Astrocyte (in vitro differentiated cells and primary cell): ENCODE data around the gene TMEM141. TPM values are rescaled to one million over a fixed set of nuclear protein-coding genes. Genes with fewer than 3 reads are reported as not detected.

Experiments
- DNase-seq: peaks from one replicate; pipeline ENCODE4 v3.0.0-alpha.2; 2010; ENCODE audit warnings: low read depth
- FAIRE-seq: peaks from 2 replicates; lab custom pipeline; 2011; peaks lifted over from hg19 to GRCh38; lab: Jason Lieb, UNC
- H2AFZ ChIP-seq: 2 replicates; pipeline ENCODE4 v1.6.0; 2012; ENCODE audit warnings: low read depth, low read length, inconsistent platforms
- H3K27ac ChIP-seq: 2 replicates; pipeline ENCODE4 v1.5.1; 2011; ENCODE audit warnings: low read depth, low read length, inconsistent platforms
- H3K27me3 ChIP-seq: 2 replicates; pipeline ENCODE4 v1.6.0; 2011; ENCODE audit warnings: low read length, inconsistent platforms; ENCODE audit not compliant: insufficient read depth
- H3K36me3 ChIP-seq: 2 replicates; pipeline ENCODE4 v1.5.1; 2011; ENCODE audit warnings: low read length, inconsistent platforms; ENCODE audit not compliant: insufficient read depth
- H3K4me1 ChIP-seq: 2 replicates; pipeline ENCODE4 v1.5.1; 2011; ENCODE audit warnings: low read length, inconsistent platforms; ENCODE audit not compliant: insufficient read depth
- H3K4me2 ChIP-seq: 2 replicates; pipeline ENCODE4 v1.6.0; 2012; ENCODE audit warnings: low read length, inconsistent platforms
- H3K4me3 ChIP-seq: 2 replicates; pipeline ENCODE4 v1.5.1; 2011; ENCODE audit warnings: low read depth, mild to moderate bottlenecking, low read length, inconsistent platforms; ENCODE audit not compliant: insufficient read depth
- H3K79me2 ChIP-seq: 2 replicates; pipeline ENCODE4 v1.6.0; 2012; ENCODE audit warnings: mild to moderate bottlenecking, low read length, inconsistent platforms; ENCODE audit not compliant: insufficient read depth
- H3K9ac ChIP-seq: 2 replicates; pipeline ENCODE4 v1.6.0; 2012; ENCODE audit warnings: mild to moderate bottlenecking, low read length, inconsistent platforms
- H3K9me3 ChIP-seq: 2 replicates; pipeline ENCODE4 v1.5.1; 2012; ENCODE audit warnings: low read depth, mild to moderate bottlenecking, low read length, inconsistent platforms; ENCODE audit not compliant: insufficient read depth
- H4K20me1 ChIP-seq: 2 replicates; pipeline ENCODE4 v1.6.0; 2012; ENCODE audit warnings: low read length, inconsistent platforms; ENCODE audit not compliant: insufficient read depth
- H3K27ac Mint-ChIP-seq: one replicate; pipeline ENCODE4 v1.8.0; 2021; ENCODE audit warnings: mild to moderate bottlenecking, mixed read lengths; ENCODE audit not compliant: unreplicated experiment
- H3K27me3 Mint-ChIP-seq: one replicate; pipeline ENCODE4 v1.8.0; 2021; ENCODE audit warnings: low read depth, mixed read lengths; ENCODE audit not compliant: unreplicated experiment
- H3K36me3 Mint-ChIP-seq: one replicate; pipeline ENCODE4 v1.8.0; 2021; ENCODE audit warnings: low read depth, mixed read lengths; ENCODE audit not compliant: unreplicated experiment
- H3K4me1 Mint-ChIP-seq: one replicate; pipeline ENCODE4 v1.8.0; 2021; ENCODE audit warnings: low read depth, mixed read lengths; ENCODE audit not compliant: unreplicated experiment
- H3K4me3 Mint-ChIP-seq: one replicate; pipeline ENCODE4 v1.8.0; 2021; ENCODE audit warnings: mild to moderate bottlenecking, moderate library complexity, mixed read lengths; ENCODE audit not compliant: unreplicated experiment
- H3K9me3 Mint-ChIP-seq: one replicate; pipeline ENCODE4 v1.8.0; 2021; ENCODE audit warnings: mild to moderate bottlenecking, mixed read lengths; ENCODE audit not compliant: unreplicated experiment
- EZH2 ChIP-seq: IDR thresholded peaks from 2 replicates; pipeline ENCODE4 v1.6.1; 2012; ENCODE audit warnings: mild to moderate bottlenecking, low read length, inconsistent platforms; ENCODE audit not compliant: insufficient read depth
- total RNA-seq: library from RNA; stranded (reverse); gene quantifications from 2 replicates; pipeline ENCODE4 v1.2.1, GENCODE V29; 2021
- TF ChIP-seq, protein P1 (sequence below): IDR thresholded peaks from 2 replicates; pipeline ENCODE4 v1.5.1; 2011; ENCODE audit warnings: low read depth, mild to moderate bottlenecking, inconsistent platforms, low read length, moderate library complexity; ENCODE audit not compliant: insufficient read depth

TMEM141 gene
- total RNA-seq, 1 donor from 2014 or later: 40.8 TPM

DNA sequence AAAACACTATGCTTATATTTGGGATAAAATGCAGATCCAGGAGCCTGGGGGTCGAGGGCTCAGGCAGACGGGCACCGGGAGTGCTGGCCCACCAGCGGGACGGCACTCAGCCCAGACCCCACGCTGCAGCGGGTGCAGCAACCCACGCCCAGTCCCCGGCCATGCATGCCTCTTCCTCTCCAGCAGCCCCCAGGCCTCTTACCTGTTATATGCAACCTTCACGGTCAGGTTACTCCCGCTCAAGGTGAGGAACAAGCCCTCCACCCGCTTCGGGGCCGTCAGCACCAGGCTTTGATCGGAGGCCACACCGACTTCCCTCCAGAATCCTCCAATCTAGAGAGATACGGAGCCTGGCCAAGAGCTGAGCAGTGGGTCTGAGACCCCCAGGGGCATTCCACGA is 34.3 kb upstream of the TMEM141 start:
- H3K27ac Mint-ChIP-seq: no peak overlapping the region
- H3K4me3 Mint-ChIP-seq: no peak overlapping the region
- H3K36me3 ChIP-seq: no peaks in the 10 kb centered on the region
- no peak overlapping the region for H3K4me2 ChIP-seq
- H4K20me1 ChIP-seq: no peaks in the 10 kb centered on the region
- H2AFZ ChIP-seq: no peak overlapping the region
- no peak overlapping the region for H3K27ac ChIP-seq
- H3K79me2 ChIP-seq: no peaks in the 10 kb centered on the region
- H3K4me3 ChIP-seq: no peak overlapping the region
- H3K27me3 Mint-ChIP-seq: peaks cover 5% of the 10 kb centered on the region
- DNase-seq: no peak
- no peak for TF ChIP-seq EZH2
- TF ChIP-seq, protein P1, sequence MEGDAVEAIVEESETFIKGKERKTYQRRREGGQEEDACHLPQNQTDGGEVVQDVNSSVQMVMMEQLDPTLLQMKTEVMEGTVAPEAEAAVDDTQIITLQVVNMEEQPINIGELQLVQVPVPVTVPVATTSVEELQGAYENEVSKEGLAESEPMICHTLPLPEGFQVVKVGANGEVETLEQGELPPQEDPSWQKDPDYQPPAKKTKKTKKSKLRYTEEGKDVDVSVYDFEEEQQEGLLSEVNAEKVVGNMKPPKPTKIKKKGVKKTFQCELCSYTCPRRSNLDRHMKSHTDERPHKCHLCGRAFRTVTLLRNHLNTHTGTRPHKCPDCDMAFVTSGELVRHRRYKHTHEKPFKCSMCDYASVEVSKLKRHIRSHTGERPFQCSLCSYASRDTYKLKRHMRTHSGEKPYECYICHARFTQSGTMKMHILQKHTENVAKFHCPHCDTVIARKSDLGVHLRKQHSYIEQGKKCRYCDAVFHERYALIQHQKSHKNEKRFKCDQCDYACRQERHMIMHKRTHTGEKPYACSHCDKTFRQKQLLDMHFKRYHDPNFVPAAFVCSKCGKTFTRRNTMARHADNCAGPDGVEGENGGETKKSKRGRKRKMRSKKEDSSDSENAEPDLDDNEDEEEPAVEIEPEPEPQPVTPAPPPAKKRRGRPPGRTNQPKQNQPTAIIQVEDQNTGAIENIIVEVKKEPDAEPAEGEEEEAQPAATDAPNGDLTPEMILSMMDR: no peak
- no peak overlapping the region for H3K9ac ChIP-seq
- H3K9me3 ChIP-seq: peaks cover 10% of the 10 kb centered on the region
- H3K27me3 ChIP-seq: peaks cover 3% of the 10 kb centered on the region
- H3K4me1 Mint-ChIP-seq: no peaks in the 10 kb centered on the region
- FAIRE-seq: no peak
- no peaks in the 10 kb centered on the region for H3K4me1 ChIP-seq
- peaks cover 13% of the 10 kb centered on the region for H3K9me3 Mint-ChIP-seq
- peaks cover 3% of the 10 kb centered on the region for H3K36me3 Mint-ChIP-seq

DNA sequence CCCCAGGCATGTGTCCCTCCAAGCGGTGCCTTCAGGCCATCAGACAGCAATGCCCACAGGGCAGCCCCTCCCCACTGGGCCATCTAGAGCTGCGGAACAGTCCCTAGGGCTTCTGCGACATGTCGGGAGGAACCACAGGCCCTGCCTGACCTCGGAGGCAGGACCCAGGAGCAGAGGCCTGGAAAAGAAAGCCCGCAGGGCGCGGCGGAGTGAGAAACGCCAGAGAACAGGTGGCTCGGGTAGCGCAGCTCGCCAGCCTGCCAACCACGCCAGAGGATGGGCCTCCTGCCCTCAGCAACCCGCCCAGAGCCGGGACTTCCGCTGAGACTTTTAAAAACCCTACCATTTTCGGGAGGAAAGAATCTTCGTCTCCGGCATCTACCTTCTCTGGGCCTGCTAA is 33.8 kb upstream of the TMEM141 start:
- no peak overlapping the region for H2AFZ ChIP-seq
- peaks cover 10% of the 10 kb centered on the region for H3K9me3 ChIP-seq
- peaks cover 3% of the 10 kb centered on the region for H3K27me3 ChIP-seq
- no peaks in the 10 kb centered on the region for H3K36me3 ChIP-seq
- H3K4me1 Mint-ChIP-seq: no peaks in the 10 kb centered on the region
- no peak overlapping the region for H3K4me3 ChIP-seq
- peaks cover 9% of the 10 kb centered on the region for H3K9me3 Mint-ChIP-seq
- no peak overlapping the region for H3K4me3 Mint-ChIP-seq
- FAIRE-seq (no peak), DNase-seq (no peak)
- peaks cover 3% of the 10 kb centered on the region for H3K27me3 Mint-ChIP-seq
- no peaks in the 10 kb centered on the region for H3K4me1 ChIP-seq
- H3K79me2 ChIP-seq: no peaks in the 10 kb centered on the region
- no peak for TF ChIP-seq EZH2
- TF ChIP-seq, protein P1: no peak
- no peak overlapping the region for H3K27ac ChIP-seq
- peaks cover 3% of the 10 kb centered on the region for H3K36me3 Mint-ChIP-seq
- no peak overlapping the region for H3K9ac ChIP-seq
- no peak overlapping the region for H3K27ac Mint-ChIP-seq
- no peaks in the 10 kb centered on the region for H4K20me1 ChIP-seq
- H3K4me2 ChIP-seq: no peak overlapping the region

GRCh38 chr9:136757751-136758140 is 33.4 kb upstream of the TMEM141 start:
- peaks cover 3% of the 10 kb centered on the region for H3K27me3 ChIP-seq
- peaks cover 7% of the 10 kb centered on the region for H3K9me3 Mint-ChIP-seq
- no peaks in the 10 kb centered on the region for H3K4me1 Mint-ChIP-seq
- H3K4me1 ChIP-seq: no peaks in the 10 kb centered on the region
- no peak overlapping the region for H3K4me2 ChIP-seq
- H3K4me3 Mint-ChIP-seq: no peak overlapping the region
- H3K9ac ChIP-seq: no peak overlapping the region
- no peak for DNase-seq
- no peak for TF ChIP-seq EZH2
- no peak overlapping the region for H3K4me3 ChIP-seq
- FAIRE-seq: no peak
- H3K27ac ChIP-seq: no peak overlapping the region
- no peaks in the 10 kb centered on the region for H3K79me2 ChIP-seq
- H3K36me3 Mint-ChIP-seq: peaks cover 3% of the 10 kb centered on the region
- H3K36me3 ChIP-seq: no peaks in the 10 kb centered on the region
- H3K27me3 Mint-ChIP-seq: peaks cover 3% of the 10 kb centered on the region
- H3K9me3 ChIP-seq: peaks cover 10% of the 10 kb centered on the region
- no peak overlapping the region for H3K27ac Mint-ChIP-seq
- no peak overlapping the region for H2AFZ ChIP-seq
- H4K20me1 ChIP-seq: no peaks in the 10 kb centered on the region
